HG03378 (cell line): ENCODE results near the gene METTL22.
A peak's percentile ranks its signal among the peaks of the same experiment; 100 is the strongest.

ENCODE experiments used
- ATAC-seq: cut with Tn5 transposase; IDR thresholded peaks from one replicate; pipeline ENCODE4 v1.9.1; 2021; ENCODE audit warnings: mild to moderate bottlenecking, moderate library complexity; ENCODE audit not compliant: unreplicated experiment

Gene METTL22

DNA sequence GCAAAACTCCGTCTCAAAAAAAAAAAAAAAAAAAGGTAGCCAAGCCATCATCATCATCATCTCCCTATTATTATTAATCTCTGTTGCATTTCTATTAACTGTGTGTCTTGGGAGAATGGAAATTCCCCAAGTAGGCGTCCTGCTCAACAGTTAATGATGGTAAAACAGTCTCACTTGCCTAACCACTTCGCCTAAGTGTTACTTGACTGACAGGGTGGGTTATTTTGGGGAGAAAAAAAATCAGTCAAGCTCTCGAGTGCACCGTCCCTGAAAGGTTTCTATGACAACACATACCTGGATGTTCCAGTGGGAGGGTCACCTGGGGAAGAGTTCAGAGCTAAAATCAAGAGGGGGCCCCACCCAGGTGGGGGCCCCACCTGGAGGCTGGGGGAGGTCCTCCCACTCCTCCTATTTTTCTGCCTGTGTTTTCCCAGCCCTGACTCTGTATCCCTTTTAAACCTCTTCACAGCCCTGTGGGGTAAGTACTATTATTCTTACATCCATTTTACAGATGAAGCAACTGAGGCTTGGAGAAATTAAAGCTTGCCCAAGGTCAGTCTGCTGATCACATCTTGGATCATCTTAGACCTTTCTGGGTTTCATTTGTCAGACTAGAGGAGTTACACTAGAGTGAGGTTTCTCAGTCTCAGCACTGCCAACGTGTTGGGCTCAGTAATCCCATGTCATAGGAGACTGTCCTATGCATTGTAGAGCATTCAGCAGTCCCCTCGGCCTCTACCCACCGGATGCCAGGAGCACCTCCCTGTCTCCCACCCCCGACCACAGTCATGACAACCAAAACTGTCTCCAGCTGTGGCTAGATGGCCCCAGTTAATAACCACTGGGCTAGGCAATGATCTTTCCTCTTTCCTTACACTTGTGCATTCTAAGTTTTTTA, 41.9 kb downstream of the METTL22 start:
- no peak for ATAC-seq

- no peak for ATAC-seq
These were observed 44.0 kb downstream of the METTL22 start for GRCh38 chr16:8665529-8665928.

DNA sequence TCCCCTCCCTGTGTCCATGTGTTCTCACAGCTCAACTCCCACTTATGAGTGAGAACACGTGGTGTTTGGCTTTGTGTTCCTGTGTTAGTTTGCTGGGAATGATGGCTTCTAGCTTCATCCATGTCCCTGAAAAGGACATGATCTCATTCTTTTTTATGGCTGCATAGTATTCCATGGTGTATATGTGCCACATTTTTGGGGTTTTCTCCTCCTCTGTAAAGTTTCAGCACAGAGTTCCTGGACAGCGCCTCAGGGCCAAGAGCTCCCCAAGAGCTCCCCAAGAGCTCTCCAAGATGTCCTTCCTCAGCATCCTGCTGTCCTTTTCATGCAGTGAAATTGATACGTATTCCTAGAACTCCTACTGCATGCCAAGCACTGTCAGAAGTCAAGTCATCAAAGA, 46.0 kb downstream of the METTL22 start:
- no peak for ATAC-seq

- ATAC-seq = no peak
These were observed 46.6 kb downstream of the METTL22 start for GRCh38 chr16:8668113-8668512.

DNA sequence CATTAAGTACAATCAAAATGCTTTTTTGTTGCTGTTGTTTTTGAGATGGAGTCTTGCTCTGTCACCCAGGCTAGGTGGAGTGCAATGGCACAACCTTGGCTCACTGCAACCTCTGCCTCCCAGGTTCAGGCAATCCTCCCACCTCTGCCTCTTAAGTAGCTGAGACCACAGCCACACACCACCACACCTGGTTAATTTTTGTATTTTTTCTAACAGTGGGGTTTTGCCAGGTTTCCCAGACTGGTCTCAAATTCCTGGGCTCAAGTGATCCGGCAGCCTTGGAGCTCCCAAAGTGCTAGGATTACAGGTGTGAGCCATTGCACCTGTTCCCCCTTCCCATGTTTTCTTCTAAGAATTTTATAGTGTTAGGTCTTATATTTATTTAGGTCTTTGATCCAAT, 48.0 kb downstream of the METTL22 start:
- no peak for ATAC-seq

DNA sequence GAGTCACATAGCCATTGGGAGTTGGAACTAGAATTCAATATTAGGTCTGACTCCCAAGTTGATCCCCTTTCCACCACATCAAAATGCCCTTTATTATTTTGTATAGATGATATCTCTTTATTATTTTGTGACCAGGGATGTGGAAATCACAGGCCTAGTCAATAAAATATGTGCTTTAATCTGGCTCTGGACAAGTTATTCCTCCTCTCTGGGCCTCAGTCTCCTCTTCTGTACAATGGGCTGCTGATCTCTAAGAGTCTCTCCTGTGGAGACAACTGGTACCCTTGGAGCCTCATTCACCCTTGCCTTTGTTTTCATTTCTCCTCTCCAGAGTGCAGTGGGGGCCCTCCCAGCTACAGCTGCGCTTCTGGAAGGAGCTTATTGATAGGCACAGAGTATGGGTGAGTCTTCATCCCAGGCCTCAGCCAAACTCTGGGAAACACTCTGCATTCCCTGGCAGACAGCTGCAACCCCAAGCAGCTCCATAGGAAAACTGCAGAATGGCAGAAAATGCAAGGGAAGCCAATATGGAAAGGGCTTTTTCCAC, 48.6 kb downstream of the METTL22 start:
- ATAC-seq = no peak

- peak; percentile 34 for ATAC-seq
These were observed 52.3 kb downstream of the METTL22 start for GRCh38 chr16:8673611-8674412.

DNA sequence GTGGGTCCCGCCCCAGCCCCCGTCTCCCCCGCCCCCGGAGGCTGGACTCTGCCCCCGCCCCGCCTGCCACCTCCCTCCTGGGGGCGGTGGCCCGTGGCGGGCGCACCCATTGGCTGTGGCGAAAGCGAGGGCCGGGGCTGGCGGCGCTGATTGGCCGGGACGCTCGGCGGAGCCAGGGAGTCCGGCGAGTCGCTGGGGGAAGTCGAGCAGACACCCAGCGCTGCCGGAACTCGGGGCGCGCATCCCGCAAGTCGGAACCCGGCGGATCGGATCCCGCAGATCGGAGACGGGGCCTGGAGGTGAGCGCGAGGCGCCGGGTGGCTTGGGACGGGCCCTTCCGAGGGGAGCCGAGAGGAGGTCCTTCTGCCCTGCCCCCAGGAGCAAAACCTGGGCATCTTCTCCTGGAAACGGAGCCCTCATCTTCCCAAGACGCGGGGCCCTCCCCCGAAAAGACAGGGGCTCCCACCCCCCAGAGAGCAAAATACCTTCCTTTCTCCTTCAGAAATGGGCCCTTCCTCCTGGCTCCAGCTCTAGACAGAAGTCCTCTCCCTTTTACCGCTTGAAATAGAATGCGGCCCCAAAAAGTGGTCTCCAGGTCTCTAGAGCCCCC, 53.0 kb downstream of the METTL22 start, which contains the start of gene ABAT:
ABAT (plus strand) TSS at position 205 of the 610 bp plus-strand sequence. CDS start 61,123 bp downstream, outside the sequence.
- peak; percentile 93 for ATAC-seq

DNA sequence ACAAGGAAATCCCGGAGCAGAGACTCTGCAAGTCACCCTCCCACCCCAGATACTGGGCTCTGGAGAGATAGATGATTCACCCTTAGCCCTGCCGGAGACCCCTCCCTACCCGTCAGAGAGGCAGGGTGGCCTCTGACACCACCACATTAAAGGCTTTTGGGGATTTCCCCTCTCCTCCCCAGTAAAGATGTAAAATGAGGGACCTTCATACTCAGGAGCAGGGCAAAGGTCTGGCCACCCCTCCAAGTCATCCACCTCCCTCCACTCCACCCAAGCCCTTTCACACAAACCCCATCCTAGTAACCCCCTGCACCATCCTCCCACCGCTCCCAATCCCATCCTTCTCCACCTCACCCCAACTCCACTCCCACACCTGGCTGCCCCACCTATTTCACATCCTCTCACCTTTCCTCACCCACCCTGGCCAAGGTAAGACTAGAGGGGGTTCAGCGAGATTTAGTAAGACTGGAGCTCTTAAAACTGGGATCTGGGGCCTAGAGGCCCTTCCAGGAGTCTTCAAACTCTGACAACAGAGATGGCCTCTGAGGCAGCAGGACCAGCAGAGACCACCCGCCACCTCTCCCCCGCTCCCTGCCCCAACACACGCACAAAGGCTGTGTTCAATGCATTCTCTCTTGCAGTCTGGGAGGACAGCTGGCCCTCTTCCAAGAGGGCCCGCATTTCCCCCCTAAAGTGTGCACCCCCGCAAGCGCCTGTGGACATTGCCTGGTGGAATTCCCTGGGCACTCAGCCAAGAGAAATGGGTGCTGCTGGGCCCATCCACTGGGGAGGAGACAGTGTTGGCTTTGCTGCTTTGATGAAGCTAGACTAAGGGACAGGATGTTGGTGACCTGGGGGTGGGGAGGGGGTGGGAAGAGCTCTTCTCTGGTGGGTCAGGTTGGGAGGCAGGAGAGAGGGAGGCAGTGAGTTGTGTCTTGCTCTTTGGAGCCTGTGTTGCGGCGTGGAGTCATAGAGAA, 54.0 kb downstream of the METTL22 start:
- ATAC-seq = no peak

DNA sequence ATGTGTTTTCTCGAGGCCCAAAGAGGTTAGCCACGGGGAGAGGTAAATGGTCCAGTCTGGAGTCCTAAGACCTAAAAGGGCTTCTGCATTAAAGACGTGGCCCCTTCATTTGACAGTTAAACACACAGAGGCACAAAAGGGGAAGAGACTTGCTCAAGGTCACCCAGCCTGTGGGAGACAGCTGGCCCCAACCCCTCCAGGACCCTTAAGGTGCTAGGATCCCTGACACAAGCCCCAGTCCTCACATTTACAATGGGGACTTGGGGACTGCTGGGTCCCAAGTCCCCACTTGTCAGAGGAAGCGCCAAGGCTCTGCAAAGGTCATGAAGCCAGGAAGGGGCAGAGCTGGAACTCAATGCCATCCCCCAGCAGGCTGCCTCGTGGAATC, 54.7 kb downstream of the METTL22 start:
- ATAC-seq = no peak

DNA sequence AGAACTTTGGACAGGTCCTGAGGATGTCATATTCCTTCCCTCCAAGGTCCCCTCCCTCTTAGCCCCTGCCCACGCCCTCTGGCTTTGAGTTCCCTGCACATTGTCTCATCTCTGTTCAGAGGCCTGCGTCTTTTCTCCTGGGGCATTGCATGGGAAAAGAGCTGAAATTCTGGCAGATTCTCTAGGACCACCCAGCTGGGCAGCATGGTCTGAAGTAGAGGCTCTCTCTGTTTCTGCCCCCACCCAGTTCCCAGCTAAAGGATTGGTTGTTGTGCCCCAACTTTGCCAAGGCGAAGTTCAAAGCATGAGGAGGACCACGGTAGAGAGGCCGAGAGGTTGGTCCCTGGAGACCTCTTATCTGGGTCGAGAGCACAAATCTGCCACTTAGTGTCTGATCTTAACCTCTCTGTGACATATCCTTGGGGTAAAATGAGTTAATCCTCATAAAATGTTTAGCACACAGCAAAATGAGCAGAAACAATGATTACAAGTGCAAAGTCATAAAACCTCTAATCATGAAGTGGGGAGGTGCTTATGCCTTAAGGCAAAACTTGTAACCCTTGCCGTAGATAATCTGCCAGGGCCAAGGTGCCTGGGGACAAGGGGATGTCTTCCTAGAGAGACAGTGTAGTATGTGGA, 55.4 kb downstream of the METTL22 start:
- no peak for ATAC-seq

DNA sequence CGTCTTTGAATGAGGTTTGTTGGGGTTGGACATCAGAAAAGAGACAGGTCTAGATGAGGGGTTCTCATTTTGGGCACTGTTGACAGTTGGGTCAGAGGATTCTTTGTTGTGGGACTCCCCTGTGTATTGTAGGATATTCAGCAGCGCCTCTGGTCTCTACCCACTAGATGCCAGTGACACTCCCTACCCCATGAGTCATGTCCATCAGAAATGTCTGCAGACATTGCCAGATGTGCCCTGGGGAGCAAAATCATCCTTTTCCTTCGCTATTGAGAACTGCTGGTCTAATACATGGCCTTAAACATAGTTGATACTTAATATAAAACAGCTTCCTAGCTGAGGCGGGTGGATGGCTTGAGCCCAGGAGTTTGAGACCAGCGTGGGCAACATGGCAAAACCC, 56.0 kb downstream of the METTL22 start:
- ATAC-seq = no peak

DNA sequence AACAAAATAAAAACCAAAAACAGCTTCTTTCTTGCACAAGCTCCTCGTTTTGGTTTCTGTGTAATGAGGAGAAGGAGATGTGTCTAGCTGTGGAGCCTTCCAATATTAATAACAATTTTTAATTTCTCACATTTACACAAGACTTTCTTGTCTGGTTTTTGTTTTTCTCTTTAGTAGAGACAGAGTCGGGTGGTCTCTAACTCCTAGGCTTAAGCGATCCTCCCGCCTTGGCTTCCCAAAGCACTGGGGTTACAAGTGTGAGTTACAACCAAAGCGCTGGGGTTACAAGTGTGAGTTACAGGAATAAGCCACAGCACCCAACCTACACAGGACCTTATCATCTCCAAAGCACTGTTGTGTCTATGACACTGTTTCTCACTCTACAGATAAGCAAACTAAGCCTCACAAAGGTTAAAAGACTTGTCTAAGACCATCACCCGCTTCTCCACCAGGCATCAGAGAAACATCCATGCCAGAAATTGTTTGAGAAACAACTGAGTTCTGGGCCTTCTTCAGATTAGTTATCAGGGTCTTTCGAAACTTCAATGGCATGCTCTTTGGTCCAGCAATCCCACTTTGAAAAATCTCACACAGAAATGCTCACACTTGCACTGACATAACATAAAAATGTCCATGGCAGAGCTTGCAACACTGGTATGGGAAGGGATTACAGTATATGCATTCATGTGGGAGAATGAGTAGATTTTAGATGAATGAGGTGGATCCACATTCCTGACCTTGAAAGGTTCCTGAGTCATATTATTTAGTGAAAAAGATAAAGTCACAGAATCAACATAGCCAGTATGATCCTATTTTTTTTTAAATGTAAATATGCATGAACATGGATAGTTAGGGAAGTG, 56.8 kb downstream of the METTL22 start:
- ATAC-seq = no peak

GRCh38 chr16:8679151-8679550, 57.7 kb downstream of the METTL22 start:
- ATAC-seq = no peak

- ATAC-seq = no peak
These were observed 61.2 kb downstream of the METTL22 start for GRCh38 chr16:8682551-8683259.

- no peak for ATAC-seq
These were observed 62.1 kb downstream of the METTL22 start for GRCh38 chr16:8683640-8684039.

DNA sequence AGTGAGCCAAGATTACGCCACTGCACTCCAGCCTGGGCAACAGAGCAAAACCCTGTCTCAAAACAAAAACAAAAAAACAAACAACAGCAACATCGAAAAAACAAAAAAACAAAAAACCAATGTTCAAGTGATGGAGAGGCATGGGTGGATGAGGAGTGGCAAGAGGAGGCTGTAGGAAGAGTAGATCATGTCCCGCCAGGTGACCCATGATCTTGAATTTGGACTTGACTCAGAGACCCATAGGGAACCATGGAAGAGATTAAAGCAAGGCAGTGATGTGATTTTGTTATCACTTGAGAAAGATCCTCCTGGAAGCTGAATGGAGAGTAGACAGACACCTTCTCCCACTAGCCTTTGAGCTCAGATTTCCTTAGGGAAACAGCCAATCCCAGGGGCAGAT, 64.1 kb downstream of the METTL22 start:
- ATAC-seq = no peak

- ATAC-seq = no peak
These were observed 64.6 kb downstream of the METTL22 start for GRCh38 chr16:8686031-8686621.
